ENCODE data around the gene CTRB2. TPM values are rescaled to one million over a fixed set of nuclear protein-coding genes. Genes with fewer than 3 reads are reported as not detected.

CTRB2 gene
- total RNA-seq = not detected

DNA sequence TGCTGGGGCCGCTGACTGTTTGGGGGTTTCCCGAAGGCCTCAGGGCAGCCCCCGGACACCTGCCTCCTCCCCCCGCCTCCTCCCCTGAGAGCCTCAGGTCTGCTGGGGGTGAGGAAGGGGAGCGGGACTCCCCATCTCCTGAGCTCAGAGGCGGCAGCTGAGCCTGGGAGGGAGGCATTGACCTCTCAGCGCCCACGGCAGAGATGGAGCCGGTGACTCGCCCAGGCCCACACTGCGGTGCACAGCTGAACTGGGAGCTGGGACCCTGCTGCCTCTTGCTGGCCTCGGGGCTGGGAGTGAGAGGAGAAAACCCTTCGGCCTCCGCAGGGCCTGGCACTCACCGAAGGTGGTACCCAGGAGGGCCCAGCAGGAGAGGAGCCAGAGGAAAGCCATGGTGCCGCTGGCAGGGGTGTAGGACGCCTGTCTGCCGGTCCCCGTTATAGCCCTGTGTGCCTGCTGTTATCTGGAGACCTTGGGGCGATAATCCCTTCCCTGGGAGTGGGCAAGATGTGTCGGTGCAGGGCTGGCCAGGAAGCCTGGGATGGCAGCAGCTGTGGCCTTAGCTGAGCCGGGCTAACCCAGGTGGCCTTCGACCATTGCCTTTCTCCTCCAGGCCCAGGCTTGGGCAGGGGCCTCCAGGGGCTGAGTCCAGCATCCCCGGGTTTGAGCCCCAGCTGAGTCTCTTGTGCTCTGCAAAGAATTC is at the start of gene CTRB2:
TSS of gene CTRB2 (minus strand) at position 413 of the 703 bp plus-strand sequence. CDS start at position 393, 20 bp downstream.

DNA sequence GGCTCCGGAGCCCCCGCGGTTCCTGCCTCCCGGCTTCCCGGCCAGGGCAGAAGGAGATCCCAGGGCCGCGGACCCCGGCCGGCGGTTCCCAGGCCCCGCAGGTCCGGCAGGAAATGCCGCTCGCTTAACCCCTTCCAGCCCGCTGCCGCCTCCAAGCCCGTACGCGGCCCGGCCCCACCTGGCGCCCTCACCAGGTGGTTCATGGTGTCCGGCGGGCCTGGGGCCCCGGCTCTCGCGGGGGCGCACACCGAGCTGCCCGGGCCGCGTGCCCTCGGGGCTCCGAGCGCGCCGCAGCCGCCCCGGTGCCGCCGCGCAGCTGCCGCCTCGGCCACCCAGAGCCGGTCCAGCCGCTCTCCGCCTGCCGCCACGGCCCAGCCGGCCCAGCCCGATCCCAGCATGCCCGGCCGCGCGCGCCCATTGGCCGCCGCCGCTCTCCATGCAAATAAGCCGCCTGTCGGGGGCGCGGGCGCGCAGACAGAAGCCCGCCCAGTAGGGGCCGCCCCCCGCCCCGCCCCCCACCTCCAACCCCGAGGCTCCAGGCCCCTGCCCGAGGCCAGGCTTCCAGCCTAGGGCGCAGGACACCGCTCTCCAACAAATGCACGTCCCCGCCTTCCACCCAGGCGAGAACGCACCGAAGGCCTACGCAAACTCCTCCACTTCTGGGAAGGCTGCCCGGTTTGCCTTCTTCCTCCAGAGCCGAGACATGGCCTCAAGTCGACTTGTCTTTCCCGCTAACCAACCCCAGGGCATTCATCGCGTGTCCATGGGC is 44.5 kb upstream of the CTRB2 start, which contains the start of gene BCAR1:
TSS of gene BCAR1 (minus strand) at position 345 of the 769 bp plus-strand sequence. CDS start at position 203, 142 bp downstream.

DNA sequence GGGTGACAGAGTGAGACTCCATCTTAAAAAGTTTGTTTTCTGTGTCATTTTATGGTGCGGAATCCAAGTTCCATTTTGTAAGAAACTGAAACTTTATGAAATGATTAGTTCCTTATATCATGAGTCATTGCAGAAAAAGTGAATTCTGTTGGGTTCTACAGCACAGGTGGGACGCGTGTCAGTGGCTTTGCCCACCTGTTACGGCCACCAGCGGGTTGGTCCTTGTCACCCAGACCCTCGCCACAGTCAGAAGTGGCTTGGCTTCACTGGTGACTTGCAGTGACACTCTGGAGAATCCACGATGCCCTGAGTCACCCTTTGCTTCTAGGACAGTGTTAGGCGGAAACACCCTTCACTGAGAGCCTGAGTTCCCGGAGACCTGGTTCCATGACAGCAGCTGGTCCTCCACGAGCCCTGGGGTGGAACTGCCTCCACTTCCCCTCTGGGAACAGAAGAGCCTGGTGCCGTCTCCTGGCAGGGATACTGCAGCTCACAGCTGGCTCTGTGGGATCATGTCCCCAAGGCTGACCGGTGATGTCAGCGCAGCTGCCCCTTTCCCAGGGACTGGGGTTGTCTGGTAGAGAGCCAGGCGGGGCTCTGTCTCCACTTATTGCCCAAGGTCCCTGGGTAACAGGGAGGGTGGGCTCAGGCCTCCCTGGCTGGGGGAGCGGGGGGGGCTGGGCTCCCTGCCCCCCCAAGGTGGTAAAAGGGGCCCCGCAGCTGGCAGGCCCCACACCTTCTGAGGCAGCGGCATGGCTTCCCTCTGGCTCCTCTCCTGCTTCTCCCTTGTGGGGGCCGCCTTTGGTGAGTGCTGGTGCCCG is 11.5 kb upstream of the CTRB2 start, which contains the start of gene CTRB1:
TSS of gene CTRB1 (plus strand) at position 733 of the 821 bp plus-strand sequence. CDS start at position 753, 20 bp downstream.

Other genes starting within 250 kb of the CTRB2 start
- gene WDR59, start 222.0 kb downstream of the CTRB2 start, total RNA-seq = 61.0 TPM
- 42.9 TPM for gene ZNRF1, start 208.1 kb downstream of the CTRB2 start, total RNA-seq
- 1.6 TPM for gene LDHD, start 90.4 kb downstream of the CTRB2 start, total RNA-seq
- gene ZFP1, start 58.6 kb downstream of the CTRB2 start, total RNA-seq = 55.7 TPM
- not detected for gene CTRB1, start 11.8 kb upstream of the CTRB2 start, total RNA-seq
- gene BCAR1, start 44.5 kb upstream of the CTRB2 start, total RNA-seq = 28.5 TPM
- 97.7 TPM for gene CFDP1, start 226.3 kb upstream of the CTRB2 start, total RNA-seq

All from parietal lobe (tissue), 1 donor.